NCI-H146 (cell line): ENCODE data around the gene ZFAND6.

Source experiments
- DNase-seq: peaks from one replicate; lab custom pipeline; 2025; lab: John Stamatoyannopoulos, UW

Gene ZFAND6

GRCh38 chr15:80170596-80170995, 111.1 kb downstream of the ZFAND6 start:
- DNase-seq: no peak

GRCh38 chr15:80171787-80172186, 112.3 kb downstream of the ZFAND6 start:
- DNase-seq: no peak

GRCh38 chr15:80172401-80172800, 112.9 kb downstream of the ZFAND6 start:
- DNase-seq: no peak

GRCh38 chr15:80173022-80173759, 113.7 kb downstream of the ZFAND6 start:
- DNase-seq: peak; percentile 53

- no peak for DNase-seq
Measured at GRCh38 chr15:80174017-80174746, 114.7 kb downstream of the ZFAND6 start.

GRCh38 chr15:80175436-80175835, 116.0 kb downstream of the ZFAND6 start:
- no peak for DNase-seq

- no peak for DNase-seq
Measured at GRCh38 chr15:80176443-80176842, 117.0 kb downstream of the ZFAND6 start.

DNA sequence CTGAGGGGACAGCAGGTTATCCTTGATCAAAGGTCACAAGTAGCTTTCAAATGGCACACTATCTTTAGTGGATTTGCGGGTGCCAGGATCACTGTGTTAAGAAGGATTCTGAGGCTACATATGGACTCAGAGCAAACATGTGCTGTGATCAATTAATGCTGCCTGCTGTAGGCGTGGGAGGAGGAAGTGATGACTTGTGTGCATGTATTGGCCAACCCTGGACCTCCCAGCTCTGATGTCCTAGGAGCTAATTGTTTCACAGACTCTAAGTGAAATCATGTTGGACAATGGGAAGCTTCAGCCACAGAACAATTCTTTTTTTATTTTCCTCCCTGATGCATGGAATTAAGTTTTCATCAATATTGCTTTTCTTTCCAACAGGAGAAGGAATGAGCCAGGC, 117.7 kb downstream of the ZFAND6 start:
- DNase-seq: no peak

DNA sequence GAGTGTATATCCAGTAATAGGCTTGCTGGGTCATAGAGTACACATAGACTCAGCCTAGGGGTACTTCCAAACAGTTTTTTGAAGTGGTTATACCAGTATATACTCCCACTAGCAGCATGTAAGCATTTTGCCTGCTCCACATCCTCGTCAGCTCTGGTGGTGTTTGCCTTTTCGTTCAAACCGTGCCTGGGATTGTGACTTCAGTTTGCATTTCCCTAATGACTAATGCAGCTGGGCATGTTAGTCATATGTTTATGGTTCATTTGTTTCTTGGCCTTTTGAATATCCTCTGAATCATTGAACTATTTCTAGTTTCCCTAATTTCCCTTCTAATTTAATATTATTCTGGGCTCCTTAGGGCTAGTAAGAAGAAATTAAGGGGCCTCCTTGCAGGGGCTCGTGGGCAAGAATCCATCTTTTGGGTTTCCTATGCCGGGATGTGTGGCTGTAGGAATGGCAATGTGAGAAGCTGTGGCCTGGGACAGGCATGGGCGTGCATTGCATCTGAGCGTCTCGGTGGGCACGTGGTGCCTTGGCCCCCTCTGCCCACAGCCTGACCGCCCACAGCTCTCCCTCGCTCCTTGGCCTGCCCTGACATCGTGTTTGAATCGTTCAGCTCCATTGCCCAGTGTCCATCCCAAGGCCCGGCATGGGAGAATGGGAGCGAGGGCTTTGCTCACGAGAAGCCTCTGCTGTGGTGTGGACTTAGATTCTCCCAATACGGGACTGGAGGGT, 119.7 kb downstream of the ZFAND6 start:
- no peak for DNase-seq

DNA sequence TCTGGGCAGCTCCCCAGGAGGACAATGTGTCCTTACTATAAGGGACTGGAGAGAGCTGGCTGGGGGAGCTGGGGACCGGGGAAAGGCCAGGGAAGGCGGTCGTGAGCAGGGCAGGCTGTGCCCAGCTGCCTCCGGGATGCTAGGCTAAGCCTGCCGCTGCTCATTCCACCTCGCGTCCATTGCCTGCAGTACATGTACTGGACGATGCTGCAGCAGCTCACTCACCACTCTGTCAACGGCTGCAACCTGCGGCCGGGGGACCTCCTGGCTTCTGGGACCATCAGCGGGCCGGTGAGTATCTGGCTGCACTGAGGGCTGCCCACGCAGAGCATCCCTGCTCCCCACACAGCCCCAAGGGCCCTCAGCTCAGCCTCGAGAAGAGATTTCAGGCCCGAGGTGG, 120.5 kb downstream of the ZFAND6 start:
- DNase-seq: no peak

DNA sequence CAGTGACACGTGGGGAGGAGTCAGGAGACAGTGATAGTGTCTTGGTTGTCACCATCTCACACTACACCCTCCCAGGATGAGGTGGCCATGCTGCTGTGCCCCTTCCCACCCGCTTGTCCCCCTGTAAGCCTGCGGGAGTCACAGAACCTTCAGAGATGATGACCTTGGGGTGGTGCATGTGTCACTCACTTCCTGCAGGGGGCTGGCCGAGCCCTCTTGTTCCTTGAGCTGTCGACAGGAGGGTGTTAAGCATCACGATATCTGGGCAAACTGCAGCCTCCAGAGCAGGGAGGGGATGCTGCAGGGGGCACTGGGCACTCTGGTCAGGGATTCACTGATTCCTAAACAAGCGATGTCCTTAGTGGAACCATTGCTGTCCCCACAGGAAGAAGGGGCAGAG, 121.0 kb downstream of the ZFAND6 start:
- DNase-seq: no peak

GRCh38 chr15:80180986-80181385, 121.5 kb downstream of the ZFAND6 start:
- no peak for DNase-seq

DNA sequence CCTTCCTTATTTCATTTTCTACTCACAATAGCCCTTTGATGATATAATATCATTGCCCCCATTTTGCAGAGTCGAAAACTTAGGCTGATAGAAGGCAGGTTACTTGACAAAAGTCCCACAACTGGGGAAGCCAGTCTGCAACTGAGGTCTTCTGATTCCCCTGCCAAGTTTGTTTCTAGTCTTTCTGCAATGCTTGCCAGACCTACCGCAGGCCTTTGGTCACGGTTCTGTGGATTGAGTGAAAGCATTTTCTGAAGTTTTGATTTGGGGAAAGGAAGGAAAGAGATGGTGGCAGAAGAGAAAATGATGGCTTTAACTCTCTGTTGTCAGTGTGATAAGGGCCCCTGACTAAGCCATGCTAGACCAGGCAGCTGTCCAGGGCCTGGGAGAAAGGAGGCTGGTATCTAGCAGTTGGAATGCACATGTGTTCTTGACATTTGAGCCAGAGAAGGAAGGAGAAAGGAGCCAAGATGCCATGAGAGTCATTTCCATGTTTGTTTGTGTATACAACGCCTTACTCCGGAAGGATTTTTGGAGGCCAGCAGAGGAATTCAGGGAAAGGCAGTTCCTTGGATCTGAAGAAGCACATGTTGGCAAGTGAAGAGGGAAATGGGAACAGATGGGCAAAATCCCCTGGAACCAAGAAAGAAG, 123.3 kb downstream of the ZFAND6 start:
- no peak for DNase-seq

DNA sequence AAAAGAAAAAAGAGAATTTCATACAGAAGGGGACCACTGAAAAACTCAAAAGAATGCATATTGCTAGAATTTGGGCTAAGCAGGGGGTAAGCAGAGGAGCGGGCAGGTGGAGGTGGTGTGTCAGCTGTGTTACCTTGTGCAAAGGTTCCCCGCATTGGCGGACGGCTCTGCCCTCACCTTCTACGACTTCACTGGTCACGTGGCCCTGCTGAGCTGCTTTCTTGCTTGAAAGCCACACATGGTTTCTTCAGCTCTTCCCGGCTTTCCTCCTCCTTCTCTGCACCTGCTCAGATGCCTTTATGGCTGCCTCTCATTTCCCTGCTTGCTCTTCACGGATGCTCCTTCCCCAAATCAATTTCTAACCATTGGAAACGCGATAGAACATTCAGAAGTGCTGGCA, 123.8 kb downstream of the ZFAND6 start:
- DNase-seq: no peak

- no peak for DNase-seq
Measured at GRCh38 chr15:80183886-80184285, 124.4 kb downstream of the ZFAND6 start.

GRCh38 chr15:80184554-80184953, 125.1 kb downstream of the ZFAND6 start:
- no peak for DNase-seq

DNA sequence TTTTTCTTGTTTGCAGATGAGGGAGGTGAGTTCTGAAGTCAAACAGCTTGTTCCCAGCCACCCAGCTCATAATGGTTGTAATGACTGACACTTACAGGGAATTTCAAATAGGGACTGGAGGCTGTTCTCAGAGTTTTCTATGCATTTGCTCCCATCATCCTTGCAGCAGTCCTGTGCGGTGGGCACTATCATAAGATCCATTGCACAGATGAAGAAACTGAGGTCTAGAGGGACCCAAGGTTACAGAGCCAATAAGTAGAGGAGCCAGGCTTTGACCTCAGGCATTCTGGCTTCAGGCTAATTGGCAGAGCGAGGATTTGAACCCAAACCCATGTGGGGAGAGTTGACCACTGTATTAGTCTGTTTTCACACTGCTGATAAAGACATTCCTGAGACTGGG, 125.7 kb downstream of the ZFAND6 start:
- DNase-seq: no peak

- DNase-seq: no peak
Measured at GRCh38 chr15:80186066-80186465, 126.6 kb downstream of the ZFAND6 start.

- DNase-seq: no peak
Measured at GRCh38 chr15:80186597-80186996, 127.1 kb downstream of the ZFAND6 start.
